ENCODE measurements around the gene NEAT1. TPM values are rescaled to one million over a fixed set of nuclear protein-coding genes. Genes with fewer than 3 reads are reported as not detected.
A peak's percentile ranks its signal among the peaks of the same experiment; 100 is the strongest.

NEAT1 gene
- total and polyA plus RNA-seq, 9 of the 15 experiments (the other 6 are each of a cell fraction or from before 2014, with no cell fraction given), result 20.1 to 389 (median 62.8) TPM

- TF ChIP-seq, protein P1, sequence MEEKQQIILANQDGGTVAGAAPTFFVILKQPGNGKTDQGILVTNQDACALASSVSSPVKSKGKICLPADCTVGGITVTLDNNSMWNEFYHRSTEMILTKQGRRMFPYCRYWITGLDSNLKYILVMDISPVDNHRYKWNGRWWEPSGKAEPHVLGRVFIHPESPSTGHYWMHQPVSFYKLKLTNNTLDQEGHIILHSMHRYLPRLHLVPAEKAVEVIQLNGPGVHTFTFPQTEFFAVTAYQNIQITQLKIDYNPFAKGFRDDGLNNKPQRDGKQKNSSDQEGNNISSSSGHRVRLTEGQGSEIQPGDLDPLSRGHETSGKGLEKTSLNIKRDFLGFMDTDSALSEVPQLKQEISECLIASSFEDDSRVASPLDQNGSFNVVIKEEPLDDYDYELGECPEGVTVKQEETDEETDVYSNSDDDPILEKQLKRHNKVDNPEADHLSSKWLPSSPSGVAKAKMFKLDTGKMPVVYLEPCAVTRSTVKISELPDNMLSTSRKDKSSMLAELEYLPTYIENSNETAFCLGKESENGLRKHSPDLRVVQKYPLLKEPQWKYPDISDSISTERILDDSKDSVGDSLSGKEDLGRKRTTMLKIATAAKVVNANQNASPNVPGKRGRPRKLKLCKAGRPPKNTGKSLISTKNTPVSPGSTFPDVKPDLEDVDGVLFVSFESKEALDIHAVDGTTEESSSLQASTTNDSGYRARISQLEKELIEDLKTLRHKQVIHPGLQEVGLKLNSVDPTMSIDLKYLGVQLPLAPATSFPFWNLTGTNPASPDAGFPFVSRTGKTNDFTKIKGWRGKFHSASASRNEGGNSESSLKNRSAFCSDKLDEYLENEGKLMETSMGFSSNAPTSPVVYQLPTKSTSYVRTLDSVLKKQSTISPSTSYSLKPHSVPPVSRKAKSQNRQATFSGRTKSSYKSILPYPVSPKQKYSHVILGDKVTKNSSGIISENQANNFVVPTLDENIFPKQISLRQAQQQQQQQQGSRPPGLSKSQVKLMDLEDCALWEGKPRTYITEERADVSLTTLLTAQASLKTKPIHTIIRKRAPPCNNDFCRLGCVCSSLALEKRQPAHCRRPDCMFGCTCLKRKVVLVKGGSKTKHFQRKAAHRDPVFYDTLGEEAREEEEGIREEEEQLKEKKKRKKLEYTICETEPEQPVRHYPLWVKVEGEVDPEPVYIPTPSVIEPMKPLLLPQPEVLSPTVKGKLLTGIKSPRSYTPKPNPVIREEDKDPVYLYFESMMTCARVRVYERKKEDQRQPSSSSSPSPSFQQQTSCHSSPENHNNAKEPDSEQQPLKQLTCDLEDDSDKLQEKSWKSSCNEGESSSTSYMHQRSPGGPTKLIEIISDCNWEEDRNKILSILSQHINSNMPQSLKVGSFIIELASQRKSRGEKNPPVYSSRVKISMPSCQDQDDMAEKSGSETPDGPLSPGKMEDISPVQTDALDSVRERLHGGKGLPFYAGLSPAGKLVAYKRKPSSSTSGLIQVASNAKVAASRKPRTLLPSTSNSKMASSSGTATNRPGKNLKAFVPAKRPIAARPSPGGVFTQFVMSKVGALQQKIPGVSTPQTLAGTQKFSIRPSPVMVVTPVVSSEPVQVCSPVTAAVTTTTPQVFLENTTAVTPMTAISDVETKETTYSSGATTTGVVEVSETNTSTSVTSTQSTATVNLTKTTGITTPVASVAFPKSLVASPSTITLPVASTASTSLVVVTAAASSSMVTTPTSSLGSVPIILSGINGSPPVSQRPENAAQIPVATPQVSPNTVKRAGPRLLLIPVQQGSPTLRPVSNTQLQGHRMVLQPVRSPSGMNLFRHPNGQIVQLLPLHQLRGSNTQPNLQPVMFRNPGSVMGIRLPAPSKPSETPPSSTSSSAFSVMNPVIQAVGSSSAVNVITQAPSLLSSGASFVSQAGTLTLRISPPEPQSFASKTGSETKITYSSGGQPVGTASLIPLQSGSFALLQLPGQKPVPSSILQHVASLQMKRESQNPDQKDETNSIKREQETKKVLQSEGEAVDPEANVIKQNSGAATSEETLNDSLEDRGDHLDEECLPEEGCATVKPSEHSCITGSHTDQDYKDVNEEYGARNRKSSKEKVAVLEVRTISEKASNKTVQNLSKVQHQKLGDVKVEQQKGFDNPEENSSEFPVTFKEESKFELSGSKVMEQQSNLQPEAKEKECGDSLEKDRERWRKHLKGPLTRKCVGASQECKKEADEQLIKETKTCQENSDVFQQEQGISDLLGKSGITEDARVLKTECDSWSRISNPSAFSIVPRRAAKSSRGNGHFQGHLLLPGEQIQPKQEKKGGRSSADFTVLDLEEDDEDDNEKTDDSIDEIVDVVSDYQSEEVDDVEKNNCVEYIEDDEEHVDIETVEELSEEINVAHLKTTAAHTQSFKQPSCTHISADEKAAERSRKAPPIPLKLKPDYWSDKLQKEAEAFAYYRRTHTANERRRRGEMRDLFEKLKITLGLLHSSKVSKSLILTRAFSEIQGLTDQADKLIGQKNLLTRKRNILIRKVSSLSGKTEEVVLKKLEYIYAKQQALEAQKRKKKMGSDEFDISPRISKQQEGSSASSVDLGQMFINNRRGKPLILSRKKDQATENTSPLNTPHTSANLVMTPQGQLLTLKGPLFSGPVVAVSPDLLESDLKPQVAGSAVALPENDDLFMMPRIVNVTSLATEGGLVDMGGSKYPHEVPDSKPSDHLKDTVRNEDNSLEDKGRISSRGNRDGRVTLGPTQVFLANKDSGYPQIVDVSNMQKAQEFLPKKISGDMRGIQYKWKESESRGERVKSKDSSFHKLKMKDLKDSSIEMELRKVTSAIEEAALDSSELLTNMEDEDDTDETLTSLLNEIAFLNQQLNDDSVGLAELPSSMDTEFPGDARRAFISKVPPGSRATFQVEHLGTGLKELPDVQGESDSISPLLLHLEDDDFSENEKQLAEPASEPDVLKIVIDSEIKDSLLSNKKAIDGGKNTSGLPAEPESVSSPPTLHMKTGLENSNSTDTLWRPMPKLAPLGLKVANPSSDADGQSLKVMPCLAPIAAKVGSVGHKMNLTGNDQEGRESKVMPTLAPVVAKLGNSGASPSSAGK (IDR thresholded peaks at IDR 0.05), result peak; percentile 29; the same call in 1 of the 2 replicates
- no peak for TF ChIP-seq NR3C1 (CRISPR knock-in tag; IDR thresholded peaks at IDR 0.05)
- TF ChIP-seq MTA2 (IDR thresholded peaks at IDR 0.05; ENCODE audit: low read depth), result no peak
- TF ChIP-seq FIP1L1 (IDR thresholded peaks at IDR 0.05; ENCODE audit: low read depth, low read length, poor library complexity, severe bottlenecking), result no peak
- TF ChIP-seq FOSL1 (tag; conservative IDR thresholded peaks at IDR 0.05), result no peak
- TF ChIP-seq ZNF583 (CRISPR knock-in tag; IDR thresholded peaks at IDR 0.05), result no peak
- TF ChIP-seq KLF13 (tag; IDR thresholded peaks at IDR 0.05; ENCODE audit: borderline replicate concordance, low read depth), result peak; percentile 64; the same call in 1 of the 2 replicates
- TF ChIP-seq, protein P2, sequence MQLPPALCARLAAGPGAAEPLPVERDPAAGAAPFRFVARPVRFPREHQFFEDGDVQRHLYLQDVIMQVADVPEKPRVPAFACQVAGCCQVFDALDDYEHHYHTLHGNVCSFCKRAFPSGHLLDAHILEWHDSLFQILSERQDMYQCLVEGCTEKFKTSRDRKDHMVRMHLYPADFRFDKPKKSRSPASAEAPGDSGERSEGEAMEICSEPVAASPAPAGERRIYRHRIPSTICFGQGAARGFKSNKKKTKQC (CRISPR knock-in tag; IDR thresholded peaks at IDR 0.05), result no peak
- TF ChIP-seq, protein P3, sequence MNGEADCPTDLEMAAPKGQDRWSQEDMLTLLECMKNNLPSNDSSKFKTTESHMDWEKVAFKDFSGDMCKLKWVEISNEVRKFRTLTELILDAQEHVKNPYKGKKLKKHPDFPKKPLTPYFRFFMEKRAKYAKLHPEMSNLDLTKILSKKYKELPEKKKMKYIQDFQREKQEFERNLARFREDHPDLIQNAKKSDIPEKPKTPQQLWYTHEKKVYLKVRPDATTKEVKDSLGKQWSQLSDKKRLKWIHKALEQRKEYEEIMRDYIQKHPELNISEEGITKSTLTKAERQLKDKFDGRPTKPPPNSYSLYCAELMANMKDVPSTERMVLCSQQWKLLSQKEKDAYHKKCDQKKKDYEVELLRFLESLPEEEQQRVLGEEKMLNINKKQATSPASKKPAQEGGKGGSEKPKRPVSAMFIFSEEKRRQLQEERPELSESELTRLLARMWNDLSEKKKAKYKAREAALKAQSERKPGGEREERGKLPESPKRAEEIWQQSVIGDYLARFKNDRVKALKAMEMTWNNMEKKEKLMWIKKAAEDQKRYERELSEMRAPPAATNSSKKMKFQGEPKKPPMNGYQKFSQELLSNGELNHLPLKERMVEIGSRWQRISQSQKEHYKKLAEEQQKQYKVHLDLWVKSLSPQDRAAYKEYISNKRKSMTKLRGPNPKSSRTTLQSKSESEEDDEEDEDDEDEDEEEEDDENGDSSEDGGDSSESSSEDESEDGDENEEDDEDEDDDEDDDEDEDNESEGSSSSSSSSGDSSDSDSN (IDR thresholded peaks at IDR 0.05; ENCODE audit: borderline replicate concordance in 1 of 2, low read depth in 2 of 2, low read length in 2 of 2), result peak in 1 of 2 experiments; percentile 83; a peak in 1 of 4 replicates
- TF ChIP-seq ETV6 (IDR thresholded peaks at IDR 0.05; ENCODE audit: borderline replicate concordance in 1 of 2, low read depth in 2 of 2, low read length in 1 of 2), result no peak
- TF ChIP-seq ETV6 (CRISPR knock-in tag; IDR thresholded peaks at IDR 0.05; ENCODE audit: borderline replicate concordance), result no peak
- TF ChIP-seq KDM5B (IDR thresholded peaks at IDR 0.05; ENCODE audit: insufficient replicate concordance, low read depth, low read length), result peak; percentile 99
Measured at GRCh38 chr11:65454696-65455456, 32.3 kb downstream of the NEAT1 start (continued).

Data from K562 (cell line).